ENCODE results near the gene DNMT3B. TPM values are rescaled to one million over a fixed set of nuclear protein-coding genes. Genes with fewer than 3 reads are reported as not detected.

Gene DNMT3B
- total and polyA plus RNA-seq, 9 of the 15 experiments (the other 6 are each of a cell fraction or from before 2014, with no cell fraction given), result 9.3 to 74.8 (median 49.1) TPM

DNA sequence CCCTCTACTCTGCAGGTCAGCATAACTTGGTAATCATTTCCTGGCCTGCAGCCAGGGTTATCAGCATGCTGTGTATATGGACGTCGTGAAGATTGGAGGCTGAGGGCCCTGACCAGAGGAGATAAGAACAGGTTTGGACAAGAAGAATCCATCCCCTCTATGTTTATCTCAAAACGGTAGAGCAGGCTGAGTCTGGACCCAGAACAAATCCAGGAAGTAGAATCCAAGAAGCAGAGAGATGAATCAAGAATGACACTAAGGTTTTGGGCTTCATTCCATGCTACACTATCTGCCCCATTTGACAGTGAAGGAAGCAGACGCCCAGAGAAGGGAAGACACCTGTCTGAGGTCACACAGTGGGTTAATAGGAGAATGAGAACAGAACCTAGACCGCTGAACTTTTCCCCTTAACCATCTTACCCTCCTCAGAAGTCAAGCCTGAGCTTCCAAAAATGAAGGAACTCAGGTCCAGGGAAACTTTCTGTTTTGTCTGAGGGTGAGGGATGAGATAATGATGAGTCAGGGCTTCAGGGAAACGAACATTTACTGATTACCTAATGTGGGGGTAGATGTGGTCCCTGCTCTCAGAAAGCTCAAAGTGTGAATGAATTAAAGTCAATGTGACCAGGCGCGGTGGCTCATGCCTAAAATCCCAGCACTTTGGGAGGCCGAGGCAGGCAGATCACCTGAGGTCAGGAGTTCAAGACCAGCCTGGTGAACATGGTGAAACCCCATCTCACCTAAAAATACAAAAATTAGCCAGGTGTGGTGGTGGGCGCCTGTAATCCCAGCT is 9.5 kb upstream of the DNMT3B start (continued):
- TF ChIP-seq IRF9 (tag; IDR thresholded peaks at IDR 0.05), result no peak
- TF ChIP-seq, protein P1, sequence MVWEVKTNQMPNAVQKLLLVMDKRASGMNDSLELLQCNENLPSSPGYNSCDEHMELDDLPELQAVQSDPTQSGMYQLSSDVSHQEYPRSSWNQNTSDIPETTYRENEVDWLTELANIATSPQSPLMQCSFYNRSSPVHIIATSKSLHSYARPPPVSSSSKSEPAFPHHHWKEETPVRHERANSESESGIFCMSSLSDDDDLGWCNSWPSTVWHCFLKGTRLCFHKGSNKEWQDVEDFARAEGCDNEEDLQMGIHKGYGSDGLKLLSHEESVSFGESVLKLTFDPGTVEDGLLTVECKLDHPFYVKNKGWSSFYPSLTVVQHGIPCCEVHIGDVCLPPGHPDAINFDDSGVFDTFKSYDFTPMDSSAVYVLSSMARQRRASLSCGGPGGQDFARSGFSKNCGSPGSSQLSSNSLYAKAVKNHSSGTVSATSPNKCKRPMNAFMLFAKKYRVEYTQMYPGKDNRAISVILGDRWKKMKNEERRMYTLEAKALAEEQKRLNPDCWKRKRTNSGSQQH (CRISPR knock-in tag; IDR thresholded peaks at IDR 0.05), result peak; percentile 60; the same call in 1 of the 2 replicates
- peak in 1 of 2 experiments; percentile 17; a peak in 2 of 4 replicates for TF ChIP-seq RAD21 (CRISPR knock-in tag; conservative IDR thresholded peaks at IDR 0.05 in 1 of 2, IDR thresholded peaks at IDR 0.05 in 1 of 2)
- TF ChIP-seq JUN (IDR thresholded peaks at IDR 0.05; ENCODE audit: borderline replicate concordance, low read depth, low read length), result peak; percentile 72
- peak; percentile 61; the same call in 1 of the 2 replicates for TF ChIP-seq JUN (CRISPR knock-in tag; IDR thresholded peaks at IDR 0.05; ENCODE audit: borderline replicate concordance)
- TF ChIP-seq ZNF347 (CRISPR knock-in tag; IDR thresholded peaks at IDR 0.05; ENCODE audit: low read depth), result no peak
- TF ChIP-seq, protein P2, sequence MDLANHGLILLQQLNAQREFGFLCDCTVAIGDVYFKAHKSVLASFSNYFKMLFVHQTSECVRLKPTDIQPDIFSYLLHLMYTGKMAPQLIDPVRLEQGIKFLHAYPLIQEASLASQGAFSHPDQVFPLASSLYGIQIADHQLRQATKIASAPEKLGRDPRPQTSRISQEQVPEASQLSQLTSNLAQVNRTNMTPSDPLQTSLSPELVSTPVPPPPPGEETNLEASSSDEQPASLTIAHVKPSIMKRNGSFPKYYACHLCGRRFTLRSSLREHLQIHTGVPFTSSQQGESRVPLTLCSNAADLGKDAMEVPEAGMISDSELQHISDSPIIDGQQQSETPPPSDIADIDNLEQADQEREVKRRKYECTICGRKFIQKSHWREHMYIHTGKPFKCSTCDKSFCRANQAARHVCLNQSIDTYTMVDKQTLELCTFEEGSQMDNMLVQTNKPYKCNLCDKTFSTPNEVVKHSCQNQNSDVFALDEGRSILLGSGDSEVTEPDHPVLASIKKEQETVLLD (IDR thresholded peaks at IDR 0.05), result peak; percentile 75; the same call in 1 of the 2 replicates
- TF ChIP-seq HDAC1 (IDR thresholded peaks at IDR 0.05), result peak; percentile 90 to 99
- TF ChIP-seq ZBTB26 (CRISPR knock-in tag; IDR thresholded peaks at IDR 0.05), result no peak
- no peak for TF ChIP-seq TCFL5 (CRISPR knock-in tag; conservative IDR thresholded peaks at IDR 0.05)
- no peak for TF ChIP-seq ZNF778 (CRISPR knock-in tag; IDR thresholded peaks at IDR 0.05)
- TF ChIP-seq, protein P3, sequence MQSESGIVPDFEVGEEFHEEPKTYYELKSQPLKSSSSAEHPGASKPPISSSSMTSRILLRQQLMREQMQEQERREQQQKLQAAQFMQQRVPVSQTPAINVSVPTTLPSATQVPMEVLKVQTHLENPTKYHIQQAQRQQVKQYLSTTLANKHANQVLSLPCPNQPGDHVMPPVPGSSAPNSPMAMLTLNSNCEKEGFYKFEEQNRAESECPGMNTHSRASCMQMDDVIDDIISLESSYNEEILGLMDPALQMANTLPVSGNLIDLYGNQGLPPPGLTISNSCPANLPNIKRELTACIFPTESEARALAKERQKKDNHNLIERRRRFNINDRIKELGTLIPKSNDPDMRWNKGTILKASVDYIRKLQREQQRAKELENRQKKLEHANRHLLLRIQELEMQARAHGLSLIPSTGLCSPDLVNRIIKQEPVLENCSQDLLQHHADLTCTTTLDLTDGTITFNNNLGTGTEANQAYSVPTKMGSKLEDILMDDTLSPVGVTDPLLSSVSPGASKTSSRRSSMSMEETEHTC (IDR thresholded peaks at IDR 0.05), result no peak
- peak; percentile 70; the same call in 1 of the 2 replicates for TF ChIP-seq ZBTB9 (CRISPR knock-in tag; IDR thresholded peaks at IDR 0.05)
- 0 out of 2 replicates have a peak, but pooled peaks have one; percentile 10 for TF ChIP-seq ZKSCAN1 (IDR thresholded peaks at IDR 0.05; ENCODE audit: low read depth, low read length)
- no peak for TF ChIP-seq RBM15 (IDR thresholded peaks at IDR 0.05; ENCODE audit: insufficient read depth, low read length)
- TF ChIP-seq, protein P4, sequence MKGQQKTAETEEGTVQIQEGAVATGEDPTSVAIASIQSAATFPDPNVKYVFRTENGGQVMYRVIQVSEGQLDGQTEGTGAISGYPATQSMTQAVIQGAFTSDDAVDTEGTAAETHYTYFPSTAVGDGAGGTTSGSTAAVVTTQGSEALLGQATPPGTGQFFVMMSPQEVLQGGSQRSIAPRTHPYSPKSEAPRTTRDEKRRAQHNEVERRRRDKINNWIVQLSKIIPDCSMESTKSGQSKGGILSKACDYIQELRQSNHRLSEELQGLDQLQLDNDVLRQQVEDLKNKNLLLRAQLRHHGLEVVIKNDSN (CRISPR knock-in tag; IDR thresholded peaks at IDR 0.05), result no peak
- peak; percentile 41; the same call in 1 of the 2 replicates for TF ChIP-seq ZNF644 (tag; IDR thresholded peaks at IDR 0.05; ENCODE audit: low read depth)

All from K562 (cell line).